Activated T-cell treated with anti-CD3 and anti-CD28 coated beads for 4 hours (primary cell): ENCODE results near the gene CLDN10.
"Not testable (repeated sequence)": the region's sequence is repeated elsewhere in the genome, so short reads cannot be mapped to it uniquely, and the experiment has no call there.

ENCODE experiments used
- DNase-seq: peaks from one replicate; pipeline ENCODE4 v3.0.0-alpha.2; 2020

CLDN10 gene

GRCh38 chr13:95552539-95553441, at the start of gene CLDN10:
TSS of gene CLDN10 (plus strand) at chr13:95552720. CDS start at chr13:95552754, 34 bp downstream.
- DNase-seq = no peak

- no peak for DNase-seq
Measured at GRCh38 chr13:95503662-95504061, 48.9 kb upstream of the CLDN10 start.

GRCh38 chr13:95505265-95505664, 47.3 kb upstream of the CLDN10 start:
- no peak for DNase-seq

GRCh38 chr13:95505986-95506385, 46.5 kb upstream of the CLDN10 start:
- no peak for DNase-seq

GRCh38 chr13:95507991-95508390, 44.5 kb upstream of the CLDN10 start:
- no peak for DNase-seq

- DNase-seq = no peak
Measured at GRCh38 chr13:95508996-95509395, 43.5 kb upstream of the CLDN10 start.

GRCh38 chr13:95509521-95510310, 42.8 kb upstream of the CLDN10 start:
- no peak for DNase-seq

- DNase-seq = no peak
Measured at GRCh38 chr13:95510950-95511349, 41.6 kb upstream of the CLDN10 start.

- DNase-seq = no peak
Measured at GRCh38 chr13:95512424-95512823, 40.1 kb upstream of the CLDN10 start.

GRCh38 chr13:95512957-95513356, 39.6 kb upstream of the CLDN10 start:
- no peak for DNase-seq

GRCh38 chr13:95515606-95516005, 36.9 kb upstream of the CLDN10 start:
- DNase-seq = not testable (repeated sequence)

- DNase-seq = no peak
Measured at GRCh38 chr13:95516021-95516420, 36.5 kb upstream of the CLDN10 start.

GRCh38 chr13:95516492-95516891, 36.0 kb upstream of the CLDN10 start:
- DNase-seq = no peak

GRCh38 chr13:95523598-95523997, 28.9 kb upstream of the CLDN10 start:
- DNase-seq = no peak

- DNase-seq = no peak
Measured at GRCh38 chr13:95524264-95524901, 28.1 kb upstream of the CLDN10 start.

- DNase-seq = no peak
Measured at GRCh38 chr13:95527955-95528354, 24.6 kb upstream of the CLDN10 start.

GRCh38 chr13:95530178-95530577, 22.3 kb upstream of the CLDN10 start:
- DNase-seq = no peak

- DNase-seq = no peak
Measured at GRCh38 chr13:95533545-95534160, 18.9 kb upstream of the CLDN10 start.

- DNase-seq = no peak
Measured at GRCh38 chr13:95535243-95535642, 17.3 kb upstream of the CLDN10 start.

GRCh38 chr13:95536632-95537241, 15.8 kb upstream of the CLDN10 start:
- DNase-seq = no peak

- no peak for DNase-seq
Measured at GRCh38 chr13:95540888-95541287, 11.6 kb upstream of the CLDN10 start.

- DNase-seq = no peak
Measured at GRCh38 chr13:95541308-95541707, 11.2 kb upstream of the CLDN10 start.
